ENCODE results near the gene UBE2D2. TPM values are rescaled to one million over a fixed set of nuclear protein-coding genes. Genes with fewer than 3 reads are reported as not detected.

Gene UBE2D2
- polyA plus RNA-seq, 1 donor from 2014 or later, result 118 TPM

GRCh38 chr5:139658501-139658927, 97.4 kb downstream of the UBE2D2 start:
- H3K79me2 ChIP-seq (replicated peaks; ENCODE audit: insufficient read depth, low read length), result peaks cover 57% of the 10 kb centered on the region
- no peaks in the 10 kb centered on the region for H3K9me3 ChIP-seq (ENCODE audit: low read length)
- no peak overlapping the region for H3K27ac ChIP-seq (ENCODE audit: low read length)
- H3K36me3 ChIP-seq (ENCODE audit: insufficient read depth, low read length), result no peaks in the 10 kb centered on the region
- H4K20me1 ChIP-seq (ENCODE audit: insufficient read depth), result no peaks in the 10 kb centered on the region
- no peak overlapping the region for H3K4me2 ChIP-seq (ENCODE audit: low read length)
- no peaks in the 10 kb centered on the region for H3K27me3 ChIP-seq (ENCODE audit: insufficient read depth, low read depth, low read length)
- H3K4me3 ChIP-seq (ENCODE audit: low read length), result no peak overlapping the region
- H3K9me2 ChIP-seq (ENCODE audit: insufficient read depth, low read length), result no peaks in the 10 kb centered on the region
- H3F3A ChIP-seq (ENCODE audit: insufficient read depth, low read length, poor library complexity, severe bottlenecking), result no peaks in the 10 kb centered on the region
- no peak for TF ChIP-seq MXI1 (conservative IDR thresholded peaks at IDR 0.05; ENCODE audit: poor library complexity, severe bottlenecking)
- TF ChIP-seq RAD21 (conservative IDR thresholded peaks at IDR 0.05), result no peak
- no peak for TF ChIP-seq EZH2 (IDR thresholded peaks at IDR 0.05; ENCODE audit: borderline replicate concordance, insufficient read depth, low read length, poor library complexity, severe bottlenecking)
- TF ChIP-seq SMC3 (conservative IDR thresholded peaks at IDR 0.05; ENCODE audit: poor library complexity), result no peak
- TF ChIP-seq EP300 (conservative IDR thresholded peaks at IDR 0.05; ENCODE audit: poor library complexity, severe bottlenecking), result no peak
- TF ChIP-seq POLR2AphosphoS5 (IDR thresholded peaks at IDR 0.05), result no peak
- TF ChIP-seq CTCF (IDR thresholded peaks at IDR 0.05; ENCODE audit: poor library complexity, severe bottlenecking), result no peak
- no peak for TF ChIP-seq REST (IDR thresholded peaks at IDR 0.05; ENCODE audit: borderline replicate concordance)
- TF ChIP-seq TAF1 (IDR thresholded peaks at IDR 0.05; ENCODE audit: low read depth), result no peak
- H3K9ac ChIP-seq (ENCODE audit: low read length), result no peak overlapping the region
- H2AFZ ChIP-seq (ENCODE audit: low read depth, low read length), result no peak overlapping the region

- Histone ChIP-seq H3K9me2 (ENCODE audit: insufficient read depth, low read length) (no peaks in the 10 kb centered on the region), H3K79me2 (replicated peaks; ENCODE audit: insufficient read depth, low read length) (peaks cover 53% of the 10 kb centered on the region), H3K36me3 (ENCODE audit: insufficient read depth, low read length) (no peaks in the 10 kb centered on the region), H3K27me3 (ENCODE audit: insufficient read depth, low read depth, low read length) (no peaks in the 10 kb centered on the region), H3K4me2 (ENCODE audit: low read length) (no peak overlapping the region), H3K4me3 (ENCODE audit: low read length) (peak overlapping the region; percentile 45), H3K9ac (ENCODE audit: low read length) (peak overlapping the region; percentile 46), H3F3A (ENCODE audit: insufficient read depth, low read length, poor library complexity, severe bottlenecking) (no peaks in the 10 kb centered on the region), H3K9me3 (ENCODE audit: low read length) (no peaks in the 10 kb centered on the region), H4K20me1 (ENCODE audit: insufficient read depth) (no peaks in the 10 kb centered on the region), H3K27ac (ENCODE audit: low read length) (peak overlapping the region; percentile 45), H2AFZ (ENCODE audit: low read depth, low read length) (no peak overlapping the region)
- TF ChIP-seq CTCF (IDR thresholded peaks at IDR 0.05; ENCODE audit: poor library complexity, severe bottlenecking) (no peak), MXI1 (conservative IDR thresholded peaks at IDR 0.05; ENCODE audit: poor library complexity, severe bottlenecking) (no peak), RAD21 (conservative IDR thresholded peaks at IDR 0.05) (no peak), EZH2 (IDR thresholded peaks at IDR 0.05; ENCODE audit: borderline replicate concordance, insufficient read depth, low read length, poor library complexity, severe bottlenecking) (no peak), POLR2AphosphoS5 (IDR thresholded peaks at IDR 0.05) (no peak), SMC3 (conservative IDR thresholded peaks at IDR 0.05; ENCODE audit: poor library complexity) (no peak), REST (IDR thresholded peaks at IDR 0.05; ENCODE audit: borderline replicate concordance) (no peak), TAF1 (IDR thresholded peaks at IDR 0.05; ENCODE audit: low read depth) (no peak), EP300 (conservative IDR thresholded peaks at IDR 0.05; ENCODE audit: poor library complexity, severe bottlenecking) (no peak)
Observed at GRCh38 chr5:139658928-139659667, 98.0 kb downstream of the UBE2D2 start.
